Measurements from ENCODE around the gene ADH1A.

DNA sequence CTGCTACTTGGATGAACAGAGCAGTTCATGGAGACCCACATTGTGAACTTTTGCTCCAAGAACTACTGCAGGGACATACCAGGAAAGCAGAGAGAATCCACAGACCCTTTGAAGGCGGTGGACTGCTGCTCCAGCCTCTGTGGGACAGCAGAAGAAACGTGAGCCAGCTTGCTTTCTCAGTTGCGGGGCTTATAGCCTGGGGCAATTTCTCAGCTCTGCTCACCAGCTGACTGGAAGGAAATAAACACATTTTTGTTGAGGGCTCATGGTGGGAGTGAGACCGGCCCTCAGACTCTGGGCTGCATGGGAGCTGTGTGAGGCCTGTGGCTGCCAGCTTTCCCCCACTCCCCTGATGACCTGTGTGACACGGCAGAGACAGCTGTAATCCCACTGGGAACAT is 2.6 kb upstream of the ADH1A start:
- TF ChIP-seq, protein P1, sequence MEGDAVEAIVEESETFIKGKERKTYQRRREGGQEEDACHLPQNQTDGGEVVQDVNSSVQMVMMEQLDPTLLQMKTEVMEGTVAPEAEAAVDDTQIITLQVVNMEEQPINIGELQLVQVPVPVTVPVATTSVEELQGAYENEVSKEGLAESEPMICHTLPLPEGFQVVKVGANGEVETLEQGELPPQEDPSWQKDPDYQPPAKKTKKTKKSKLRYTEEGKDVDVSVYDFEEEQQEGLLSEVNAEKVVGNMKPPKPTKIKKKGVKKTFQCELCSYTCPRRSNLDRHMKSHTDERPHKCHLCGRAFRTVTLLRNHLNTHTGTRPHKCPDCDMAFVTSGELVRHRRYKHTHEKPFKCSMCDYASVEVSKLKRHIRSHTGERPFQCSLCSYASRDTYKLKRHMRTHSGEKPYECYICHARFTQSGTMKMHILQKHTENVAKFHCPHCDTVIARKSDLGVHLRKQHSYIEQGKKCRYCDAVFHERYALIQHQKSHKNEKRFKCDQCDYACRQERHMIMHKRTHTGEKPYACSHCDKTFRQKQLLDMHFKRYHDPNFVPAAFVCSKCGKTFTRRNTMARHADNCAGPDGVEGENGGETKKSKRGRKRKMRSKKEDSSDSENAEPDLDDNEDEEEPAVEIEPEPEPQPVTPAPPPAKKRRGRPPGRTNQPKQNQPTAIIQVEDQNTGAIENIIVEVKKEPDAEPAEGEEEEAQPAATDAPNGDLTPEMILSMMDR (IDR thresholded peaks at IDR 0.05; ENCODE audit: poor library complexity, severe bottlenecking): no peak
- TF ChIP-seq EZH2 (IDR thresholded peaks at IDR 0.05; ENCODE audit: borderline replicate concordance, insufficient read depth, low read length, poor library complexity, severe bottlenecking): no peak
- TF ChIP-seq MXI1 (conservative IDR thresholded peaks at IDR 0.05; ENCODE audit: poor library complexity, severe bottlenecking): no peak
- no peak for TF ChIP-seq TAF1 (IDR thresholded peaks at IDR 0.05; ENCODE audit: low read depth)
- TF ChIP-seq POLR2AphosphoS5 (IDR thresholded peaks at IDR 0.05): no peak

Data from neural cell (in vitro differentiated cells).